ENCODE measurements around the gene SEC16A.

Gene SEC16A, protein sequence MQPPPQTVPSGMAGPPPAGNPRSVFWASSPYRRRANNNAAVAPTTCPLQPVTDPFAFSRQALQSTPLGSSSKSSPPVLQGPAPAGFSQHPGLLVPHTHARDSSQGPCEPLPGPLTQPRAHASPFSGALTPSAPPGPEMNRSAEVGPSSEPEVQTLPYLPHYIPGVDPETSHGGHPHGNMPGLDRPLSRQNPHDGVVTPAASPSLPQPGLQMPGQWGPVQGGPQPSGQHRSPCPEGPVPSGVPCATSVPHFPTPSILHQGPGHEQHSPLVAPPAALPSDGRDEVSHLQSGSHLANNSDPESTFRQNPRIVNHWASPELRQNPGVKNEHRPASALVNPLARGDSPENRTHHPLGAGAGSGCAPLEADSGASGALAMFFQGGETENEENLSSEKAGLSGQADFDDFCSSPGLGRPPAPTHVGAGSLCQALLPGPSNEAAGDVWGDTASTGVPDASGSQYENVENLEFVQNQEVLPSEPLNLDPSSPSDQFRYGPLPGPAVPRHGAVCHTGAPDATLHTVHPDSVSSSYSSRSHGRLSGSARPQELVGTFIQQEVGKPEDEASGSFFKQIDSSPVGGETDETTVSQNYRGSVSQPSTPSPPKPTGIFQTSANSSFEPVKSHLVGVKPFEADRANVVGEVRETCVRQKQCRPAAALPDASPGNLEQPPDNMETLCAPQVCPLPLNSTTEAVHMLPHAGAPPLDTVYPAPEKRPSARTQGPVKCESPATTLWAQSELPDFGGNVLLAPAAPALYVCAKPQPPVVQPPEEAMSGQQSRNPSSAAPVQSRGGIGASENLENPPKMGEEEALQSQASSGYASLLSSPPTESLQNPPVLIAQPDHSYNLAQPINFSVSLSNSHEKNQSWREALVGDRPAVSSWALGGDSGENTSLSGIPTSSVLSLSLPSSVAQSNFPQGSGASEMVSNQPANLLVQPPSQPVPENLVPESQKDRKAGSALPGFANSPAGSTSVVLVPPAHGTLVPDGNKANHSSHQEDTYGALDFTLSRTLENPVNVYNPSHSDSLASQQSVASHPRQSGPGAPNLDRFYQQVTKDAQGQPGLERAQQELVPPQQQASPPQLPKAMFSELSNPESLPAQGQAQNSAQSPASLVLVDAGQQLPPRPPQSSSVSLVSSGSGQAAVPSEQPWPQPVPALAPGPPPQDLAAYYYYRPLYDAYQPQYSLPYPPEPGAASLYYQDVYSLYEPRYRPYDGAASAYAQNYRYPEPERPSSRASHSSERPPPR (N-terminal part only)

DNA sequence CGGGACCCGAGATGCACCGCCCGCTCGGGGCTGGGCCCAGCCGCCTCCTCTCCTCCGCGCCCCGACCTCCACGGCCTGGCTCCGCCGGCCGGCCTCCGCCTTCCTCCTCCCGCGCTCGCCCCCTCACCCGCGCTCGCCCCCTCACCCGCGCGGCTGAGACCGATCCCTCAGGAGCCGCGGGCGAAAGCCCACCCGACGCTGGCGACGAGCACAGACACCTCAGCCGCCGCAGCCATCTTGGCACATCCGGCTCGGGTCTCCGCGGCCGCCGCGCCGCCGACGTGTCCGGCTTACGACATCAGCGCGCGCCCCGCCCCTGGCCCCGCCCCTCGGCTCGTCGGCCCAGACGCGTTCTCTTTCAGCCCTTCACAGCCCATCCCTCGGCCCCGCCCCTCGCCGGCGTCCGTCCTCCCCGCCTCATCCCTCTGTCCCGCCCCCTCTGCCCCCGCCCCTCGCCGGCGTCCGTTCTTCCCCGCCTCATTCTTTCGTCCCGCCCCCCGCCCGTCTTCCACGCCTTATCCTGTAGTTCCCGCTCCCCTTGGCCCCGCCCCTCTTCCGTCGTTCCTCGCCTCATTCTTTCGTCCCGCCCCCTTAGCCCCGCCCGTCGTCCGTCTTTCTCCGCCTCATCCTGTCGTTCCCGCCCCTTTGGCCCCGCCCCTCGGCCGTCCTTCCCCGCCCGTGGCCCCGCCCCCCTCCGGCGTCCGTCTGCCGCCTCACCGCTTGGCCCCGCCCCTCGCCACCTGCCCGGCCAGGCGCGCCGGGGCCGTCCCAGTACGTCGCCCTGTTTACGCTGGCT, at the start of gene SEC16A:
SEC16A (minus strand) TSS at position 248 of the 796 bp plus-strand sequence. CDS start 5,425 bp downstream, outside the sequence.
- DNase-seq (ENCODE audit: low read depth in 2 of 2), result peak; percentile 99 to 100

DNA sequence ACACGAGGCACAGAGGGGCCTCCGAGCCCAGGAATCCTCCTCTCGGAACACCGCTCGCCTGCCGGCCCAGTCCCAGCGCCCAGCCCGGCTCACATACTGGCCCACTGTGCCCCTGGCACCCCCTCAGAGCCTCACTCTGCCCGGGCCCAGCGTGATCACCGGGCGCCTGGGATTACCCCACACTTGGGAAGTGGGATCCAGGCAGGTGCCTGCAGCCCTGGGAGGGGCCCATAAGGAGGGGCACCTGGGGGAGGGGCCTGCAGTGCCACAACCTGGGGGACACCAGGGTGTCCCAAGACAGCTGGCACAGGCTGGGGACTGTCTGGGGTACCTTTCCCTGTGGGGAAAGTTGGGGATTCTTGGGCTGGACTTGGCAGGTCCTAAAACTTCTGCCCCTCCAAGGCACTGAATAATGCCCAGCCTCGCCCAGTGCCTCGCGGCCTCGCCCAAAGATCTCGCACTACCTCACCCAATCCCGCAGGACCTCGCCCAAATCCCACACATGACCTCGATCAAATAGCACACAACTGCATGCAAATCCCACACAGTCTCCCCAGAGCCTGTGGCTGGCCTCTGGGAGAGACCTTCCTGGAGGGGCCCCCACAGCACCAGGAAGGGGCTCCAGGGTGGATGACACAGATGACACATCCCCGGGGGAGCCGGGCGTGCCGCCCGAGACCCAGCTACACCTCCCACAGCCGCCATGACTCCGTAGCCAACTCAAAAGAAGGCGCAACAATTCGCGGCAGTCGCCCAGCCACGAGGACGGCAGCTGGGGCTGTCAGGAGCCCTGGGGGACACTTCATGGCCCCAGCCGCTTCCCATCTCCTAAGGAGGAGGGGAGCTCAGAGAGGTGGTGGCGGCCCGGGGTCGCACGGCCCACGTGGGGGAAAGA, 49.3 kb upstream of the SEC16A start:
- no peak for DNase-seq (ENCODE audit: low read depth in 2 of 2)

DNA sequence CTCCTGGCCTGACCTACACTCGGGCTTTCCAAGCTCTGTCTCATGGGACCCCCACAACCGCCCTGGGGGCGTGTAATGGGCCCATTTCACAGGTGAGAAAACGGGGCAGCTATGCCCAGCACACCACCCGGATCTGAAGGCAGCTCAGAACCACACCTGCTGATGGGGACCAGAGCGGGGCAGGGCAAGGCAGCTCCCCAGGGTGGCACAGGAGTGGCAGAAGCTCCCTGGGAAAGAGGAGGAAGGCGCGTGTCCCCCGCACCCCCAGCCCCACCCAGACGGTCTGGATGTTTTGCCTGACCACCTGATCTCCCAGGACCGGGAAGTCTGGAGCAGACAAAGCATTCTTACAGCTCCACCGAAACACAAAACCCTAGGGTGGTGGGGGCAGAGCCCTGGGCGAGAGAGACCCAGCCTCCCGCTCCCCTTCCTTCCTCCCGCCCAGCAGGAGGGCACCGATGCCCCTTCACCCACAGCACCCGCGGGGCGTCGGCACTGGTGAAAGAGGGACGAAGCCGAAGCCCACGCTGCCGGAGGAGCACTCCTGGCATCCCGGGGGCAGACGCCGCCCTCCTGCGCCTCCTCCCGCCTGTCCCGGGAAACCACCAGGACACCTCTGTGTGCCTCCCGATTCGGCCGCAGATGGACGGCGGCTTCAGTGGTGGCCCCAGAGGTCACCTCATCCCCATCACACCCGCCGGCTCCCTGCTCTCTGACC, 48.5 kb upstream of the SEC16A start:
- no peak for DNase-seq (ENCODE audit: low read depth in 2 of 2)

DNA sequence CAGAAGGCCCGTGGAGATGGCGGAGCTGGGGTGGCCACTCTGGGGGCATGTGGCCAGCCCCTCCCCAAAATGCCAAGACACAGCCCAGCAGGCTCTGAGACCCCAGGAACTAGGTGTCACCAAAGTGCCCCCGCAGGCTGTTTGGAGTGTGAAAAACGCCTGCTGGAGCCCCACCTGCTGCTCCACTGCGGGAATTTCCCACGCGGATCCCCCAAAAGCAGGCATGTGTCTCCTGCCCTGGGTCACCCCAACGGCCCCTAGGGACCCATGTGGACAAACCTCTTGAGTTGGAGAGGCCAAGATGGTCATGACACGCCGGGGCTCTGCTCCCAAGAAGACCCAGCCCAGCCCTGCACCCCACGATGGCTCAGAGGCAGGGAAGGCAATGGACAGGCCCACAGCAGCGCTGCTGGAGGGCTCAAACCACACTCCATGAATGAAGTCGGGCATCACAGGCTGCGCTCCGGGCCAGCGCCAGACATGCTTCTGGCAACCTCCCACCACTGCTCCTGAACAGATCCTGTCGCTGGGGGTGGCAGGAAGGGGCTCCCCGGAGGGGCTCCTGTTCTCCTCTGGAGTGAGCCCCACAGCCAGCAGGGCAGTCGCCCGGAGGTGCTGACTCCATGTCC, 47.7 kb upstream of the SEC16A start:
- no peak for DNase-seq (ENCODE audit: low read depth in 2 of 2)

DNA sequence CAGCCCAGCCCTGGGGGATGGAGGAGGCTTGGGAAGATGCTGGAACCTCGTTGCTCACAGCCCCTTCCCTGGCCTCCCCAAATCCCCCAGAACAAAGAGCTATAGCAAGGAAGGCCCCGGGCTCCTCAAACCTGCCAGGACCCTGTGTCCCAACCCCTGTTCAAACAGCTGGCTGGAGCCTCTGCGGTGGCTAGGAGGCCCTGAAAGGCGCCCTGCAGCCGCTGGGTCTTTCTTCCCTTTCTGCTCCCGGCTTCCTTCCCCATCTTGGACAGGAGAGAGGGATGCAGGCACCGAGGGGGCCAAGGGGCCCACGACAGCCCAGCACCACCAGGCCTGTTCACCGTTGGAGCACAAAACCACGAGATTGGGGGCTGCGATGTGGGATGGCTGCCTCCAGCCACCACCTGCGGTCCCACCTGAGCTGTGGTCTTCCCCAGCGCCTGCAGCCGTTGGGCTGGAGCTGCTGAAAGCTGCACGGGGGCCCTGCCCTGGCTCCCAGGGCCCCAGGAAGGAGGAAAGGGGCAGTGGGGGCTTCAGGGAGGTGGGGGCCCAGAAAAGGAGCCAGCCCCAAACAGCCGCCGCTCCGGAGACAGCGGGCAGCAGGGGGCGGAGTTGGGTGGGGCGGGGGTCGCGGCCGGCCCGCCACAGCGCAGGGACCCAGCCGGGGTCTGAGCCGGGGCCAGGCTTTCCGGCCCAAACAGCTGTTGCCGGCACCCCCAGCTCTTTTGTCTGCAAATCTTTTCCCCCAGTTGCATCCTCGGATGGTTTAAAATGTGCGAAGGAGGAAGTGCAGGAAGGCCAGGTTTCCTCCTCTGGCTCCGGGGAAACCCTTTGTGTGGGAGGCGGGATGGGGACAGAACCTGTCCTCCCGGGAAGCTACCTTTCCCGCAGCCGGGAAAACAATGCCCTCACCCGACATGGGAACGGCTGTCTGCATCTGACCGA, 46.9 kb upstream of the SEC16A start:
- no peak for DNase-seq (ENCODE audit: low read depth in 2 of 2)

DNA sequence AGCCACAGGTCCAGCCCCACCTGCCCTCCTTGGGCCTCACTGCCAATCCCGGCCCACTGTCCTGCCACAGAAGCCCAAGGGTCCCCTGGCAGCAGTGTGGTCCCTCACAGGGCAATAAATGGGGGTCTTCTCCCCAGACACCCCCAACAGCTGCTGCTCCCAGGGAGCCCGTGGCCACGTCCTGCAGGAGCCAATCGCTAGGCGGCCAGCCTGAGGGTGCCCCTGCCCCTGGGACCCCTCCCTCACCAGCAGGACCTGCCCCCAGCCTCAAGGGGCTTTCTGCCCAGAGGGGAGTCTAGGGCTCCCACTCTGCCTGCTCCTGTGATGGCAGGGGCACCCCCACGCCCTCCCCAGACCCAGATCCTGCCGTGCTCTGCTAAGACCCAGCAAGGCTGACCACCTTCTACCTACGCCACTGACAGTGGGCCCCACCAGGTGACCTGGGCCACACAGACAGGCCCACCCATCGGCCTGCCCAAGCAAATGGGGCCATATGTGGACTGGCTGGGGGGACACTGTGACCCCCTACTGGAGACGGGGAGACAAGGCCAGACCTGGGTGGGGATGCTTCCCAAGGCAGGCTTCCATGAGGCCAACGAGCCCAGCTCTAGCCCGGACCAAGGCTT, 46.0 kb upstream of the SEC16A start:
- DNase-seq (ENCODE audit: low read depth in 2 of 2), result no peak

DNA sequence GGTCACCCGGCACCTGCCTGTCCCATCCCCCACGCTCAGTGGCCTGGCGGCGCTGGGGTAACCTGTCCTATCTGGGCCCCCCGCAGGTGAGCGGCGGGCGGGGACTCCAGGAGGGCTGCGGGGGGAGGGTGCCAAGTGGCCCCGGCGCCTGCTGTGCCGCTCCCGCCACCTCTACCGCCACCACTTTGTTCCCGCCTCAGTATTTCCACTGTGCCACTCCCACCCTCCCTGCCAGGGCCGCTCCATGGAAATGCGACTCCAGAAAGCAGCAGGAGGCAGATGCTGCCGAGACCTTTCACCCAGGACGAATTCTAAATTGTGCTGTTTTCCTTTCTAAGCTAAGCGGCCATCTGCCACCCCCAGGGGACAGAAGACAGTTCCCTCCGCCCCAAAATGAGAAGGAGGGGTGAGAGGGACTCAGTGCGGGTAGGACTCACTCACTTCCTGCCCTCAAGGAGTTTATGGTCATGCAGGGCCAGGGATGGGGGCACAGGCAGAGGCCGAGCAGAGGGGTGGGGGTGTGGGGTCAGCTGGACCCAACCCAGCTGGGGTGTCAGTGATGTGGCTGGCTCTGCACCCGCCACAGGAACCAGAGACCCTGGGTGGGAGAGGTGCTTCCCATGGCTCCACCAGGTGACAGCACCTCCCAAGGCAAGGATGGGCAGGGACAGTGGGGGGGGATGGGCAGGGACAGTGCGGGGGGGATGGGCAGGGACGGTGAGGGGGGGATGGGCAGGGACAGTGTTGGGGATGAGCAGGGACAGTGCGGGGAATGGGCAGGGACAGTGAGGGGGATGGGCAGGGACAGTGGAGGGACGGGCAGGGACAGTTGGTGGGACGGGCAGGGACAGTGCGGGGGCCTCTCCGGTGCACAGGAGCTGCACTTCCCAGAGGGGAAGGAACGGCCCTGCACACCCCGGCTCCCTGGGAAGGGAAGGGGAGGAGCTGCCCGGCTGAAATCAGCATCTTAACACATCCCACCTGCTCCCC, 45.2 kb upstream of the SEC16A start:
- DNase-seq (ENCODE audit: low read depth in 2 of 2), result no peak

DNA sequence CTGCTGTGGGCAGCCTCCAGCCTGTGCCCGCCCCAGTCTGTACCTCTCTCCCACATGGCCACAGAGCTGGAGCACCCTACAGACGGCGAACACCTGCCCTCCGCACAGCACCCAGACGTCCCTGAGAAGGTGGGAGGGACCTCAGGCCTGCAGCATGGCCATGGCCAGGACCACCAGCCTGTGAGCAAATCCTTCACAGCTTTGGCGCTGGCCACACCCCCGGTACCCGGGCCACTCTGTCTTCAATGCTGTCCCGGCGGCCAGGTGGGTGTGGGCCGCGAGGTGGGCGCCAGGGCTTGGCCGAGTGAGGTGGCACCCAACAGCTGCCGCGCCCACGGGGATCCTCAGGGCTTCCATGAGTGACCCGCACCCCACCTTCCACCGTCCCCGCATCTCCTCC, 44.3 kb upstream of the SEC16A start:
- DNase-seq (ENCODE audit: low read depth in 2 of 2), result no peak

DNA sequence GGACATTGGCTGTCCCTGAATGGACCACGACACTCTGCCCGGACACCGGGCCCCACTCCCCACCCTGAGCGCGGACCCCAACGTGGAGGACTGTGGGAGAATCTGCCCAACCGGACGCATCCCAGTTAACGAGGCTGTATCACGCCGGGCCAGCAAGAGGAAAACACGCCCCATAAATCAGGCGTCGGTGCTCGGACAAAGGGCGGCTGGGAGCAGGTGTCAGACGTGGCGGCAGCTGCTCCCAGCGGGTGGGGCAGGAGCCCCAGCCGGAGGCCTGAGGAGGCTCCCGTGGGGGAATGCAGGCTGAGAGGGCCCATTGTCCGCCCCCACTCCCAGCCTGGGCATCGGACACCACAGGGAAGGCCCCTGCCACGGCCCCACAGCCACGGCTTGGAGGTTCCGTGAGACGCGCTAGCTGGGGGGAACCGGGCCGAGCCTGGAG, 43.8 kb upstream of the SEC16A start:
- DNase-seq (ENCODE audit: low read depth in 2 of 2), result no peak

DNA sequence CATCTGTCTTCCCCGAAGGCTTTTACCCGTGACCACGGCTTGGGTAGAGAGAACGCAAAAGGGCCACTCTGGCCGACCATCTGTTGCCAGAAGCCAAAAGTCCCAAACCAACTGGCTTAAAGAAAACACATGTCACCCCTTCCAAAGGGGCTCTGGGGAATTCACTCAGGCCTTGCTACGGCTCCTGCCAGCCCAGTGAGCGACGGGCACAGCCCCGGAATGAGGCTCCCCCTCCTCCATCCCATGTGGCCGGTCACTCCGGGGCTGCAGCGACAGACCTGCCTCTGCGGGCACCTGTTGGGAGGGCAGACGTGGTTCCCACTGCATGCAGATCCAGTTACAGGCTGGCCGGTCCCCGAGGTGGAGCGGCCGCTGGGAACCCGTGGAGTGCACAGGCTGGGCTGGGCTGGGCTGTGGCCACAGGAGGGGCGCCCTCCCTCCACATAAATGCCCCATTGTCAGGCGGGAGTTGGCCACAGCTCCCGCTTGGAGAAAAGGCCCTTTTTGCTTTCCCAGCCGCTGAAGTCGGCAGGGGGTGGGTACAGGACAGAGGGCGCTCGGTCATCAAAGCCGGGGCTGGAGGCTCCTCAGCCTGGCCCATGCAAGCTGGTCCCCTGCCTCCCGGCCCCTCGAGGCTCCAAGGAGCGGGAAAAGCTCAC, 43.1 kb upstream of the SEC16A start:
- DNase-seq (ENCODE audit: low read depth in 2 of 2), result no peak

DNA sequence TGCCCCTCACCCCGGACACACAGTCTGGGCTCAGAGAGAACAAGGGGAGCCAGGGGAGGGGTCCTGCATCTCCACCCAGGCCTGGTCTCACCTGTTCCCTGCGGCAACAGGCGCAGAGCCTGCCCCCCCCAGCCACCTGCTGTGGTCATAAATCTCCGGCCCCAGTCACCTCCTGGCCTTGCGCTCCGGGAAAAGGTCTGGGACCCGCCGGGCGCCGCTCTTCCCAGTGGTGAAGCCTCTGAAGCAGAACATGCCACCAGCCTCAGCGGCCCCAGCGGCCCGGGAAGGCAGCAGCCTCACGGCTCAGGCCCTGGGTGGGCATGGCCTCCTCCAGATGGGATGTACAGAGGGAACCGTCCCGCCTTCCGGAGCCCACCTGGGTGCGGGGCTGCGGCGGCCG, 42.4 kb upstream of the SEC16A start:
- DNase-seq (ENCODE audit: low read depth in 2 of 2), result no peak

DNA sequence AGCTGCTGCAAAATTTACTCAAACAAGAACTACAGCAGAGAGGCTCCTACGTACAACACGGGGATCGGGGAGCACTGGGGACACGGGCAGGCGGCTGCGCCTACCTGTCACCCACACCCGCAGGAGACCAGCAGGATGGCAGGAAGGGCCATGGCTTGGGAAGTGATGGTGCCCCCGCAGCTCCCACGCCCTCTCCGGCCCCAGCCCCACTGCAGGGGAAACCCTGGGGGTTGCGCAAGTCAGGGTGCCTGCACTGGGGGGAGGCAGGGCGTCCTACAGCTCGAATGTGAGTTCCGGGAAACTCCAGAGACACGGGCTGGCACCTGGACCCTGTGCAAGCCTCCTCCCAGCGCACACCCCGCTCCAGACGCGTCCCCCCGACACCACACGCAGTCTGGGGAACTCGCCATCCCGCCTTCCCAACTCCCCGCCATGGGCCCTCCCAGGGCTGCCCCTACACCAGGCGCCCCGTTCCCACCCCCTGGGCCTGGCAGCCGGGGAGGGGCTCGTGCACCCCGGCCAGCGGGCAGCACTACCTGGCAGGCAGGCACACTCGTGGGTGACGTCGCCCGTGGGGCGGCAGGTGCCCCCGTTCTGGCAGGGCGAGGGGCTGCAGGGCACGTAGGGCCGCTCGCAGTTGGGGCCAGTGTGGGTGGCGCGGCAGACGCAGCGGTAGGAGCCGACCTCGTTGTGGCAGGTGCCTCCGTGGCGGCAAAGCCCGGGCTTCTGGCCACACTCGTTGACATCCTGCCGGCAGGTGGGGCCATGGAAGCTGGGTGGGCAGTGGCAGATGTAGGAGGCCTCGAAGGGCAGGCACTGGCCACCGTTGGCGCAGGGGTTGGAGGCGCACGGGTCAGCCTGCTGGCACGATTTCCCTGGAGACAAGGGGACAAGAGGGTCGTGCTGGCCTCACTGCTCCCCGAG, 39.7 kb upstream of the SEC16A start:
- no peak for DNase-seq (ENCODE audit: low read depth in 2 of 2)

DNA sequence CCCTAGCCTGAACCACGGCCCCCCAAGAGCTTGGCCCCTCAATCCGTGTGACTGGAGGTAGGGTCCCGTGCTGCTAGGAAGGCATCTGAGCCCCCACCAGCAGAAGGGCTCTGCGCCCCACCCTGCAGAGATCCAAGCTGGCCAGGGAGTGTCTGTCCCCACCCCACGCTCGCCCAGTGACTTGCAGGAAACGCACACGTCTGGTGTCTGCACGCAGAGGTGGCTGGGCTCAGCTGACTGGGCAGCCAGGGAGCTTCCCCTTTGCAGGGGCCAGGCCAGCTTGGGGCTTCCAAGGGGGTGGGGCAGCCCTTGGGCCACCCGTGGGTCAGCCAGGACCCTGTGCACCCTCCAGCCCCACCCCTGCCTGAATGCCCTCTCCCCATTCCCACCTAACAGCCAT, 38.7 kb upstream of the SEC16A start:
- no peak for DNase-seq (ENCODE audit: low read depth in 2 of 2)

DNA sequence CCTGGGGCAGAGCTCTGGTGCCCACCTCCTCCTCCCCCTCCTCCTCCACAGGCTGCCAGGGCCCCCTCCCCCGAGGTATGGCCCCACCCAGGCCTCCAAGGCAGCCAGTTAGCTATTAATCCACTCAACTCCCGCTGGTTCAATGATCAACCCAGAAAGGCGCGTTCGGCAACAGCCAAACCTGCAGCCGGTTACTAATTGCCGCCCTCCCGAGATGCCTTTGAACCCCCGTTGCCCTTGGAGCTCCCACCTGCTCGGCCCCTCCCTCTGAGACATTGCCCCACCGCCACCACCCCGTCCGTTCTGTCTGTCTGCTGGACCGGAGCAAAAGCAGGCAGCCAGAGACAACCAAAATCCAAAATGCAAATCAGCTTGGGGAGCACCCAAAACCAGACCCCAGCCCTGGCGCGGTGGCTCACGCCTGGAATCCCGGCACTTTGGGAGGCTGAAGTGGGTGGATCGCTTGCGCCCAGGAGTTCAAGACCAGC, 37.3 kb upstream of the SEC16A start:
- DNase-seq (ENCODE audit: low read depth in 2 of 2), result no peak

All from stimulated activated CD8-positive, alpha-beta memory T cell treated with anti-CD3 and anti-CD28 coated beads, Interleukin-2, amount 100 ng/mL, for 1 hour (primary cell).